ENCODE data around the gene THOC7.

The THOC7 gene

DNA sequence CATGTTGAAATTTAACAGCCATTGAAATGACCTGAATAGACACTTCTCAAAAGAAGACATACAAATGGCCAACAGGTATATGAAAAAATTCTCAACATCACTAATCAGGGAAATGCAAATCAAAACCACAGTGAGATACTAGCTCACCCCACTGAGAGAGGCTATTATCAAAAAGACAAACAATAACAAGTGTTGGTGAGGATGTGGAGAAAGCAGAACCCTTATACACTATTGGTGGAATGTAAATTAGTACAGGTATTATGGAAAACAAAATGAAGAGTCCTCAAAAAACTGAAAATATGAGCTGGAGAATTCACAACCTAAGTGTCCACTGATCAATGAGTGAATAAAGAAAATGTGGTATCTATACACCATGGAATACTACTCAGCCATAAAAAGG lies 21.5 kb downstream of the THOC7 start:
- DNase-seq (ENCODE audit: low spot score), result no peak

DNA sequence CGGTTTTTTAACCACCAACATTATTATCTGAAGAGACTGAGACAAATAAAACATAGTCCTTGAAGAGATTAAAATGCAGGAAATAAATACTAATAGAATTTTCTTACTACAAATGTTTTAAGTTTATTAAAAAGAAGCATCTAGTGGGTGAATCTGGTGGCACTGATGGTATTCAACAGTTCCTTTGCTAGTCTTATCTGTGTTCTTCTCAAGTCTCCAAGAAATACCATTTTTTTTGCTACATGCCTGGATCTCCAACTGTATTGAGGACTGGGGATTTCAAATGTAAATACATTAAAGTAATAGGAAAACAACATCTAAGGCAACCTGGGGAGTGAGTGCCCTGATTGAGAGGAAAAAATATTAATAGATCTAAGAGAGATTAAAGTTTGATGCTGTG lies 21.9 kb downstream of the THOC7 start:
- no peak for DNase-seq (ENCODE audit: low spot score)

DNA sequence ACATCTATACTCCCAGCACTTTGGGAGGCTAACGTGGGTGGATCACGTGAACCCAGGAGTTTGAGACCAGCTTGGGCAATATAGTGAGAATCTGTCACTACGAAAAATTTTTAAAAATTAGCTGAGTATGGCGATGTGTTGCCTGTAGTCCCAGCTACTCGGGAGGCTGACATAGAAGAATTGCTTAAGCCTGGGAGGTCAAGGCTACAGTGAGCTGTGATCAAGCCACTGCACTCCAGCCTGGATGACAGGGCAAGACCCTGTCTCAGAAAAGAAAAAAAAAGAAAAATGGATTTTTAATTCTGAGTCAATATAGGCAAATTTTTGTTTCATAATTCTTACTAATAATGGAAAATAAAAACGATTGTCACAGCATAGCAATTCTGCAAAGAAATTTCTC lies 31.2 kb downstream of the THOC7 start:
- no peak for DNase-seq (ENCODE audit: low spot score)

DNA sequence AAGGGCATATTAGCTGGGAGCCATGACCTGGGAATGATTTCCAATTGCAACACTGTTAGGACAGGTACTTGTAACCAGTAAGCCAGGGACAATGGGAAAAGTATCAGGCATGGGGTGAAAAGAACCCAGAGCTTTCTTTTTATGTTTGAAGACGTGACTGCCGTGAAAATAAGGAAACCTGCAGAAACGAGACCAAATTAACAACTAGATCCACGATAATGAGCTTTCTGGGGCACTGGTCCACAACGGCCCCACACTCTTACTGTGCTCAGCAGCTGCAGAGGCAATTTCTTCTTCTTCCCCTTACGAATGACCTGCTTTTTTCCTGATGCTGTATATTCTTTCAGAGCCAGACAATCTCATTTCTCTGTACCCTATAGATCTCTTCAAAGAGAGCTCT lies 33.1 kb downstream of the THOC7 start:
- no peak for DNase-seq (ENCODE audit: low spot score)

DNA sequence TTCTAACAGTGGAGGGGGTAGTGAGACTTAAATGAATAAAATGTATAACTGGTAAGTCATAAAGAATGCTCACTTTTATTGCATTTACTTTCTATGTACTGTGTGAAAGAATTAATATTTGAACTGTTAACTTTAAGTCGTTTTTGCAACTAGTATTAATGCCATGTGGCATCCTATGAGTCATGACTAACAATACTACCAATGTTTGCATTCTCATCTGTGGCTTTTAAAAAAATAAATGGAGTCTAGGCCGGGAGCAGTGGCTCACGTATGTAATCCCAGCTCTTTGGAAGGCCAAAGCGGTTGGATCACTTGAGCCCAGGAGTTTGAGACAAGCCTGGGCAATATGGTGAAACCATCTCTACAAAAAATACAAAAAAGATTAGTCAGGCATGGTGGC lies 39.3 kb downstream of the THOC7 start:
- DNase-seq (ENCODE audit: low spot score), result no peak

DNA sequence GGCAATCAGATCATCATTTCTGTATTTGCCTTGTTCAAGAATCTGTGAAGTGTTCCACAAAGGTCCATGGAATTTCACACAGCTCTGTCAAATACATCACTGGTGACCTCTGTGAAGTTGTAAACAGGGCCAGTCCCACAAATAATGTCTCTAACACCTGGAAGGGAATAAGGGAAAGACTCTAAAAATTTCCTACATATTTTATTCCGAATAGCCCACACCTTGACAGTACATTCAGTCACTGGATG lies 44.5 kb downstream of the THOC7 start, which contains the start of gene C3orf49:
C3orf49 (plus strand) TSS at position 149 of the 248 bp plus-strand sequence. CDS start 173 bp downstream, outside the sequence.
- DNase-seq (ENCODE audit: low spot score), result no peak

DNA sequence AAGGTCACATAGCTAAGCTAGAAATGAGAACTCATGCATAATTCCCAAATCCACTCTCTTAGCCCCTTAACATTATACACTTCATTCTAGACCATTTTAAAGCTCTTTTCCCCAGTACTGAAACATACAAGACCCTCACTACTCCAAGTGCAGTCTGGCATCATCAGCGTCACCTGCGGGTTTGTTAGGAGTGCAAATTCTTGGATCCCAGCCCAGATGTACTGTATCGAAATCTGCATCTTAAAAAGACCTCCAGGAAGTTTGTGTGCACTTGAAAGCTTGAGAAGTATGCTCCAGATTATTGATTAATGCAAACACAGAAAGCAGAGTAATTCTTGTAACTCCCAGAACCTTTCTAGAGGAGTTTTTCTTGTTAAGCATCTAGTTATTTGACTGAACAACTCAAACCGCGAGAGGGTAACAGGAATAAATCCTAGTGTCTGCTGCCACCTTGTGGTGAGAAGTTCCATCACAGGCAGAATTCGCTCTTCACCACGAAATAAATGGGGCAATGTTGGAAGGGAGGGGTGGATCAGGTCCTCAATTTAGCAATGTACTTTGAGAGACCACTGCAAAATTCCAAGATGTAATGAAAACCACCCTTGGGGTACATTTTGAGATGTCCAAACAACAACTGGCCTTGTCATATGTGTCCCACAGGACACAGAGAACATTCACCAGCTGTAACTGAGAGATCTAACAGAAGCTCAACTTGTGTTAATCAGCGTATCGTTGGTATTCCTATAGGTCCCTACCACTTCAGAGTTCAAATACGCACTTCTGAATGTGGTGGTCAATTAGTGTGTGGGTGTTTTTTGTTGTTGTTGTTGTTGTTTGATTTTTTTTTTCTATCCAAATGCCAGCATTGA lies 45.1 kb downstream of the THOC7 start:
- DNase-seq (ENCODE audit: low spot score), result peak; percentile 72

DNA sequence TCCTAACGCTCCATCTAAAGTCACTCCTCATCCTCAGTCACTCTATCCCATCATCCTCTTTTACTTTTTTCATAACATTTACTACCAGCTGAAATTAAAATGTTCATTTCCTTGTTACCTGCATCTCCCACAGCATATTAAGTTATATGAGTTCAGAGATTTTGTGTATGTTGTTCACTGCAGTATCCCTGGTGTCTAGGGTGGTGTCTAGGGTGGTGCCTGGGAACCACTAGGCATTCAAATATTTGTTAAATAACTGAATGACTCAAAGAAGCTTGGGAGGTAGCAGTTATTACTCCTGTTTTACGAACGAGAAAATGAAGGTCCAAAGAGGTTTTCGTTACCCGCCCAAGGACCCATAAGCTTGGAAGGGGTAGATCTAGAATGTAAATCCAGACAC lies 46.4 kb downstream of the THOC7 start:
- no peak for DNase-seq (ENCODE audit: low spot score)

DNA sequence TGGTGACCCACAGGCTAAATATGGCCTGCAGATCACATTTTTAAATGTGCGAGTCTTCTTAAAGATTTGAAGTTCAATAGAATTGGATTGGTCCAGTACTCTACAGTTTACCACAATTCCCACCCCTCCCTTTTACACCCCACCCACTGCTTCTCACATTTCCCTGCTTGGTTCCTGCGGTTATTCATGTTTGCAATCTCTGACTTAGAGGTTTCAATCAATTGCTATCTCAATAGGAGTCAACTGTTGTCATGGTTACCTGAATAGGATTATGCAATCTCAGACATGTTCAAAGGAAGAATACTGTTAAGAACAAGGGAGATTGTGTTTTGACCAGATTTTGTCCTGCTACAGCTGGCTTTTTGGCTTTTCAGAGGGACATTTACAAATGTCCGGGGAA lies 49.4 kb downstream of the THOC7 start:
- DNase-seq (ENCODE audit: low spot score), result no peak

DNA sequence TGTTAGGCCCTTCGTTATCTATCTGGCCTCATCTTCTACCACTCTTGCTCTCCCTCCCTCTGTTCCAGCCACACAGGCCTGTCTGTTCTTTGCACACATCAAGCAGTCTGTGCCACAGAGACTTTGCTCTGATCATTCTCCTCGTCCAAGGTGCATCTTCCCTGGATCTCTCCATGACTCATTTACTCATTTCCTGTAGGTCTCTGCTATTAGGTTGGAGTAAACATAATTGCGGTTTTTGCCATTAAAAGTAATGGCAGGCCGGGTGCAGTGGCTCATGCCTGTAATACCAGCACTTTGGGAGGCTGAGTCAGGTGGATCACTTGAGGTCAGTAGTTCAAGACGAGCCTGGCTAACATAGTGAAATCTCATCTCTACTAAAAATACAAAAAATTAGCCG lies 54.0 kb downstream of the THOC7 start:
- no peak for DNase-seq (ENCODE audit: low spot score)

DNA sequence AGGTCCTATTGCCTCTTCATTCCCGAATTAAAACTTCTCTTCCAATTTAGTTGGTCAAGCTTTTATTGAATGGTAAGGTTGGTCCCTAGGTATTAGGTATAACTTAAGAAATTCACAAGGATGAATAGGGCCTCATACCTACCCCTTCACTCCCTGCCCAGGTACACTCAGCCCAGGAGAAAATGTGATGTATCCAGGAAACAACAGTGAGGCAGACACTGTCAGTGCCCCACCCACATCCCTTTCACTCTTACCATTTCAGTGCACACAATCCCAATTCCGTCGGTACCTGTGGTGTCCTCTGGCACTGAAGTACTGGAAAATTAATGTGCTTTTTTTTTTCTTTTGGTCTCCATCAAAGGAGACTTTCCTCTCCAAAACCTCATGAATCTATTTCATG lies 55.0 kb downstream of the THOC7 start:
- DNase-seq (ENCODE audit: low spot score), result no peak

DNA sequence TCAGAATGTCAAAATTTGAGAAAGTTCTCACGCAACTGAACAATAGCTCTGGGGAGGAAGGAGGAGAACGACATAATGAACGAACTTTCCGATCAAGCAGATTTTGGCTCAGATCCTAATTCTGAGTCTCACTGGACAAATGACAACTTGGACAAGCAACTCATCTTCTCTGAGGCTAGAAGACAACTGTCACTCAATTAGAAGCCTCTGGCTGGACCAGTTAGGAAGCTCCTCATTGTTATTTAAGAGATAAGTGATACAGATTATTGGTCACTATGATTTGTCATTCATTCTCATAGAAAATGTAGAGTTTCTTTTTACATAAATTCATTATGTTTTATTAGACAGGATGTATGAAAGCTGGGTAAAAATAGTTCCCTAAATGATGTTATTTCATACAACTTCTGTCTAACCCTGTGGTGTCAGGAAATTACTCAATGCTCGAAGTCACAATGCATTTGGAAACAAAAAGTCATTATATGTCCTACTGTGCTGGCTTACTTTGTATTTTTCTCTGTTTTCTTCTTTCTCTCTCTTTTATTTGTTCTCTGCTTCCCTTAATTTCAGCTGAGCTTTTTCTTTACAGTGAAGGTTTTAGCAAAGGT lies 55.5 kb downstream of the THOC7 start:
- no peak for DNase-seq (ENCODE audit: low spot score)

DNA sequence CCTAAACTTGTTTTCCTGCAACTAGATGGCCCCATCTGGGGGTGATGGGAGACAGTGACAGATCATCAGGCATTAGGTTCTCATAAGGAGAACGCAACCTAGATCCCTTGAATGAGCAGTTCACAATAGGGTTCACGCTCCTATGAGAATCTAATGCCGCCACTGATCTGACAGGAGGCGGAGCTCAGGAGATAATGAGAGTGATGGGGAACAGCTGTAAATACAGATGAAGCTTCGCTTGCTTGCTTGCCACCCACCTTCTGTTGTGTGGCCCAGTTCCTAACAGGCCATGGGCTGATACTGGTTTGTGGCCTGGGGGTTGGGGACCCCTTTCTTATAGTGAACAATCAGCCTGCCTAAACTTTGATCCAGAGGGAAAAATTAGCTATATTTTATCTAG lies 59.7 kb downstream of the THOC7 start:
- DNase-seq (ENCODE audit: low spot score), result no peak

DNA sequence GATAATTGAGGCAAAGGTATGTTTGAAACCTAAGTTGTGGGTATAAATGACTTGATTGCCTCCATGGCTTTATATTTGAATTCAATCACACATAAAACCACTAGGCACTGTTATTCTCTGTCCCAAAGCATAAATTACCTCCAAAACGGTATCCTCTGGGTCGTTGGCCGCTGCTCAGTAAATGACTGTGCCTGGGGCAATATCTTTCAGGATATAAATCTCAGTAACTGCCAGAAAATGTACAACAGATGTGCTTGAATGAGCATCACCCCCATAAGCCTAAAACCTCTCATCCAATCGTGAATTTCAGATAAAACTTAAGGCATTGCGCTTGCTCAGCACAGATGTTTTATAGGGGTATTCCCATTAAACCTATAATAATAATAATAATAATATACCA lies 63.5 kb downstream of the THOC7 start:
- DNase-seq (ENCODE audit: low spot score), result no peak

DNA sequence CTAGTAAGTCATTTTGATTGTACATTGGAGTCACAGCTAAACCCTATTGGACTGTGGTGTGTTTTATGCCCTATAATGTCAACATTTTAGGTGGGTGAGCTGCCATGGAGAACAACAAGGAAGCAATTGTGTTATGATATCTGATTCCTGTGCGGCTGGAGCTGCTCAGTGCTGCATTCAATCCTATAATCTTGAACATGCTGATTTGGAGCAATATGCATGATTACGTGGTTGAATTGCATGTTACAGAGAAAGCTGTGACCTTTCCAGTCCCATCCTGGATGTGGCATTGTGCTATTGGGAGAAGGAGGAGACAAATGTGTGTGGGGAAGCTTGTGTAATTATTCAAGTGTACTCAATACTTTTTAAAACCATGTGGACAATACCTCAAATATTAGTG lies 64.7 kb downstream of the THOC7 start:
- DNase-seq (ENCODE audit: low spot score), result no peak

DNA sequence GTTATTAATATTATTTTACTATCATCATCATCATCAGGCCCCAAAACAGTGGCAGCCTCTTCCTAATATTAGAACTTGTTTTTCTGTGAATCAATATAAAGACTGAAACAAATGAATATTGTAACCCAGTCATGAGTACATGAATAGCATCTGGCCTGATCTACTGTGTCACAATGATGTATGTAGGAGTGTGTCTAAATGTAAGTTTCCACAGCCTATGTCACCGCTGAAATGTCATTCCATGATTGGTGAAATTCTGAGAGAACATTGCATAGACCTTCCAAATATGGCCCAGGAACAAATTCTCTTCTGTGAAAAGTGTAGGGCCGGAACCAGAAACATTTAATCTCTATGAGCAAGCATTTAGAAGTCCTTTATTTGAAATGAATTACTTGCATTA lies 65.1 kb downstream of the THOC7 start:
- DNase-seq (ENCODE audit: low spot score), result no peak

DNA sequence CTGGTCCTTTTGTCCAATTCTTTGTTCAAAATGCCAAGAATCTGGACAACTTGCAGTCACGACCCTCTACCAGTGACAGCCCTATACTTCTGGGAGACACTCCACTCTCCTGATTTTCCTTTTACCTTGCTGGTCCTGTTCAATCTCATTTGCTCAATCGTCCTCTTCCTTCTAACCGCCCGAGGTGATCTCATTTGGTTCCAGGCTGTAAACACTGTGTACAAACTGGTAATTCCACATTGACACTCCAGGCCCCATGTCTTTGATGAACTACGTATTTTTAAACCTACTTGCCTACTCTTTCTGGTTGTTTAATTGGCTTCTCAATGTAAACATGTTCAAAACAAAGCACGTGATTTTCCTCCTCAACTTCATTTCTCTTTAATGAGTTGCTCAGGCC lies 68.2 kb downstream of the THOC7 start:
- DNase-seq (ENCODE audit: low spot score), result no peak

DNA sequence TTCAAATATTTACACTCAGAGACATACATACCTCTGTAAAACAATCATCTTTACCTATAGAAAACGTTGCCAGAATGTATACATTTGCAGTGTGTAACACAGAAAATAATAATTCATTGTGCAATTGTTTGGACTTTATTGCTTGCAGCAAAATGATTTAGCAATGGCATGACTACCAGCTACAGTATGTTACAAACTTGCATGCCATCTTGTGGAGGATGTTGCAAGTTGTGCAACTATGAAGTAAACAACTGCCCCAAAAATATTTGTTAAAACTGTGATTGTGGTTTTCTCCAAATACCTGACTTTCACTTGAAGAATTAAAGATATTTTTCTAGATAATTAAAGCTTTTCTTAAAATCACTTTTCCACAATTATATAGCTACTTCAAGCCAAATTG lies 71.6 kb downstream of the THOC7 start:
- no peak for DNase-seq (ENCODE audit: low spot score)
